Cardiac muscle cell (in vitro differentiated cells and primary cell): Measurements from ENCODE around the gene DENND5B. TPM values are rescaled to one million over a fixed set of nuclear protein-coding genes. Genes with fewer than 3 reads are reported as not detected.
"Not testable (repeated sequence)": the region's sequence is repeated elsewhere in the genome, so short reads cannot be mapped to it uniquely, and the experiment has no call there.

Experiments used
- DNase-seq, 2 donors: peaks; one replicate each; pipeline versions ENCODE4 v3.0.0 to v3.0.0-alpha.2; 2010 to 2017; ENCODE audit warnings: low read depth in 1 of 2, low spot score in 1 of 2
- H3K27ac ChIP-seq: fragments of 200-600 bp; sonication (generic); 2 replicates; pipeline ENCODE4 v1.5.1; 2016
- H3K27me3 ChIP-seq: fragments of 200-600 bp; sonication (generic); 2 replicates; pipeline ENCODE4 v1.6.0; 2016; ENCODE audit warnings: control low read depth
- H3K36me3 ChIP-seq: fragments of 200-600 bp; sonication (generic); 2 replicates; pipeline ENCODE4 v1.5.1; 2016; ENCODE audit warnings: control low read depth
- H3K4me1 ChIP-seq: fragments of 200-600 bp; sonication (generic); 2 replicates; pipeline ENCODE4 v1.8.1; 2017; ENCODE audit warnings: low read depth, mild to moderate bottlenecking, mixed run types
- H3K4me3 ChIP-seq: fragments of 200-600 bp; sonication (generic); 2 replicates; pipeline ENCODE4 v1.5.1; 2016; ENCODE audit warnings: mild to moderate bottlenecking
- H3K9me3 ChIP-seq: fragments of 200-600 bp; sonication (generic); 2 replicates; pipeline ENCODE4 v1.5.1; 2017; ENCODE audit warnings: low read depth, mild to moderate bottlenecking, control low read depth
- CTCF ChIP-seq: IDR thresholded peaks from 2 replicates; pipeline ENCODE4 v1.5.1; 2012; ENCODE audit warnings: low read depth, mild to moderate bottlenecking, low read length
- polyA plus RNA-seq: library from polyadenylated mRNA; unstranded; fragments of >200 nt; fragmentation: Nextera tagmentation; extraction: Ambion mirVana; gene quantifications from 2 replicates; pipeline ENCODE4 v1.2.1, GENCODE V29; 2016
- total RNA-seq: library from RNA; depleted of rRNA; stranded (reverse); fragments of >200 nt; gene quantifications from 2 replicates; pipeline ENCODE4 v1.2.3, GENCODE V29; 2016

The DENND5B gene
- total and polyA plus RNA-seq, 2 experiments from 2014 or later: 40.4 to 121 TPM

- Histone ChIP-seq H3K27ac (no peak overlapping the region), H3K4me1 (peaks cover 45% of the 10 kb centered on the region), H3K27me3 (no peaks in the 10 kb centered on the region), H3K9me3 (no peaks in the 10 kb centered on the region), H3K36me3 (peaks cover 9% of the 10 kb centered on the region), H3K4me3 (no peak overlapping the region)
- TF ChIP-seq CTCF: no peak
- DNase-seq: no peak
Observed at GRCh38 chr12:31478425-31478824, 112.5 kb downstream of the DENND5B start.

GRCh38 chr12:31477687-31478086 is 113.2 kb downstream of the DENND5B start:
- TF ChIP-seq CTCF: no peak
- Histone ChIP-seq H3K4me3 (no peak overlapping the region), H3K9me3 (no peaks in the 10 kb centered on the region), H3K36me3 (peaks cover 9% of the 10 kb centered on the region), H3K27ac (no peak overlapping the region), H3K27me3 (no peaks in the 10 kb centered on the region), H3K4me1 (peaks cover 41% of the 10 kb centered on the region)
- no peak for DNase-seq

- Histone ChIP-seq H3K36me3 (peaks cover 9% of the 10 kb centered on the region), H3K9me3 (no peaks in the 10 kb centered on the region), H3K4me1 (peaks cover 41% of the 10 kb centered on the region), H3K27ac (no peak overlapping the region), H3K27me3 (no peaks in the 10 kb centered on the region), H3K4me3 (no peak overlapping the region)
- TF ChIP-seq CTCF: no peak
- no peak for DNase-seq
Observed at GRCh38 chr12:31476437-31476836, 114.5 kb downstream of the DENND5B start.

GRCh38 chr12:31475610-31476009 is 115.3 kb downstream of the DENND5B start:
- H3K4me3 ChIP-seq, H3K36me3 ChIP-seq, H3K9me3 ChIP-seq, H3K27ac ChIP-seq, DNase-seq, H3K27me3 ChIP-seq: not testable (repeated sequence)
- peaks cover 39% of the 10 kb centered on the region for H3K4me1 ChIP-seq

- TF ChIP-seq CTCF: no peak
- H3K9me3 ChIP-seq: no peaks in the 10 kb centered on the region
Observed at GRCh38 chr12:31474751-31475150, 116.2 kb downstream of the DENND5B start.

GRCh38 chr12:31471823-31472222 is 119.1 kb downstream of the DENND5B start:
- peaks cover 21% of the 10 kb centered on the region for H3K4me1 ChIP-seq
- no peak overlapping the region for H3K4me3 ChIP-seq
- H3K9me3 ChIP-seq: no peaks in the 10 kb centered on the region
- H3K27ac ChIP-seq: no peak overlapping the region
- H3K27me3 ChIP-seq: no peaks in the 10 kb centered on the region
- no peak for DNase-seq
- no peaks in the 10 kb centered on the region for H3K36me3 ChIP-seq
- no peak for TF ChIP-seq CTCF

More at GRCh38 chr12:31474751-31475150, 116.2 kb downstream of the DENND5B start:
- Histone ChIP-seq H3K4me1 (peaks cover 33% of the 10 kb centered on the region), H3K27me3 (no peaks in the 10 kb centered on the region), H3K27ac (peak overlapping the region; percentile 31), H3K4me3 (no peak overlapping the region), H3K36me3 (peaks cover 8% of the 10 kb centered on the region)
- no peak for DNase-seq
